B cell (primary cell): ENCODE results near the gene USO1. TPM values are rescaled to one million over a fixed set of nuclear protein-coding genes. Genes with fewer than 3 reads are reported as not detected.

ENCODE experiments used
- ATAC-seq: fragments of 200-7000 bp; cut with Tn5 transposase; one replicate; pipeline ENCODE4 v1.10.0; 2021; ENCODE audit warnings: low read depth, mild to moderate bottlenecking, moderate number of reproducible peaks, moderate library complexity
- CTCF ChIA-PET: fragments of 350-600 bp; sonication (Branson Sonifier 250); formaldehyde crosslinking; loops from one replicate; lab custom pipeline; 2021; ENCODE audit warnings: antibody characterized with exemption, inconsistent platforms; lab: Charles Lee
- POLR2A ChIA-PET: fragments of 350-600 bp; sonication (Branson Sonifier 250); formaldehyde crosslinking; loops from one replicate; lab custom pipeline; 2021; ENCODE audit warnings: antibody characterized with exemption; lab: Charles Lee
- DNase-seq: peaks from one replicate; pipeline ENCODE4 v3.0.0; 2013
- H2AFZ ChIP-seq: 2 replicates; pipeline ENCODE4 v1.6.1; 2012; ENCODE audit warnings: mild to moderate bottlenecking, low read depth, low read length; ENCODE audit not compliant: insufficient read depth, poor library complexity, severe bottlenecking
- H3K27ac ChIP-seq, 2 donors: 1 replicate in 1 of 2; 2 replicates in 1 of 2; pipeline ENCODE4 v1.5.1; 2012 to 2013; ENCODE audit warnings: low read length in 2 of 2, mild to moderate bottlenecking in 2 of 2, moderate library complexity in 1 of 2
- H3K27me3 ChIP-seq, 4 experiments: fragments of 200-600 bp in 1 of 4; sonication (generic) in 1 of 4; replicated peaks in 1 of 4; 1 replicate in 2 of 4; 2 replicates in 2 of 4; pipeline versions ENCODE4 v1.6.1 to v1.7.0; 2013 to 2016; ENCODE audit warnings: low read length in 3 of 4, mild to moderate bottlenecking in 2 of 4, mixed read lengths in 1 of 4, moderate library complexity in 1 of 4; ENCODE audit not compliant: insufficient read depth in 4 of 4, control insufficient read depth in 3 of 4; ENCODE audit errors: control extremely low read depth in 1 of 4
- H3K36me3 ChIP-seq, 2 experiments: replicated peaks in 1 of 2; 1 replicate in 1 of 2; 2 replicates in 1 of 2; pipeline versions ENCODE4 v1.6.1 to v1.7.1; 2013; ENCODE audit warnings: low read length in 1 of 2; ENCODE audit not compliant: insufficient read depth in 2 of 2, control insufficient read depth in 1 of 2; ENCODE audit errors: control extremely low read depth in 1 of 2, extremely low read depth in 1 of 2
- H3K4me1 ChIP-seq, 2 donors: fragments of 200-600 bp in 1 of 2; sonication (generic) in 1 of 2; 1 replicate in 1 of 2; 2 replicates in 1 of 2; pipeline versions ENCODE4 v1.5.1 to v1.6.1; 2013 to 2017; ENCODE audit warnings: low read length in 2 of 2; ENCODE audit not compliant: control insufficient read depth in 2 of 2, insufficient read depth in 2 of 2
- H3K4me2 ChIP-seq: replicated peaks from 2 replicates; pipeline ENCODE3; 2012; ENCODE audit warnings: mild to moderate bottlenecking, low read depth, low read length; ENCODE audit not compliant: poor library complexity, severe bottlenecking
- H3K4me3 ChIP-seq, 5 experiments: fragments of 200-600 bp in 1 of 5; sonication (generic) in 1 of 5; 1 replicate in 3 of 5; 2 replicates in 2 of 5; pipeline versions ENCODE4 v1.5.1 to v1.7.0; 2011 to 2016; ENCODE audit warnings: low read length in 4 of 5, mild to moderate bottlenecking in 4 of 5, low read depth in 2 of 5, control low read depth in 1 of 5, moderate library complexity in 1 of 5; ENCODE audit not compliant: insufficient read depth in 1 of 5; ENCODE audit errors: control extremely low read depth in 1 of 5, extremely low read depth in 1 of 5
- H3K79me2 ChIP-seq: fragments of 200-600 bp; sonication (generic); one replicate; pipeline ENCODE4 v1.6.0; 2016; ENCODE audit warnings: low read length; ENCODE audit not compliant: control insufficient read depth, insufficient read depth
- H3K9ac ChIP-seq: fragments of 200-600 bp; sonication (generic); 2 replicates; pipeline ENCODE4 v1.6.1; 2017; ENCODE audit warnings: mild to moderate bottlenecking, low read length, moderate library complexity
- H3K9me3 ChIP-seq, 3 donors: one replicate each; pipeline versions ENCODE4 v1.6.1 to v1.7.1; 2013; ENCODE audit warnings: low read length in 2 of 3; ENCODE audit not compliant: control insufficient read depth in 2 of 3, insufficient read depth in 1 of 3; ENCODE audit errors: control extremely low read depth in 1 of 3
- H4K20me1 ChIP-seq: 2 replicates; pipeline ENCODE4 v1.6.0; 2012; ENCODE audit warnings: mild to moderate bottlenecking, low read length; ENCODE audit not compliant: insufficient read depth, control insufficient read depth, poor library complexity, severe bottlenecking
- H3K27ac Mint-ChIP-seq: one replicate; pipeline ENCODE4 v1.8.0; 2021; ENCODE audit warnings: mixed read lengths
- H3K27me3 Mint-ChIP-seq: one replicate; pipeline ENCODE4 v1.8.0; 2021; ENCODE audit warnings: mixed read lengths
- H3K4me1 Mint-ChIP-seq: one replicate; pipeline ENCODE4 v1.8.0; 2021; ENCODE audit warnings: mixed read lengths
- H3K4me3 Mint-ChIP-seq: one replicate; pipeline ENCODE4 v1.8.0; 2021; ENCODE audit warnings: mixed read lengths
- H3K9me3 Mint-ChIP-seq: one replicate; pipeline ENCODE4 v1.8.0; 2022; ENCODE audit warnings: mixed read lengths; ENCODE audit not compliant: insufficient read depth
- CTCF ChIP-seq: fragments of 200-600 bp; IDR thresholded peaks from one replicate; pipeline ENCODE4 v1.8.0; 2022; ENCODE audit warnings: antibody characterized with exemption, mild to moderate bottlenecking
- EZH2 ChIP-seq: IDR thresholded peaks from 2 replicates; pipeline ENCODE4 v1.6.1; 2012; ENCODE audit warnings: borderline replicate concordance, low read depth, mild to moderate bottlenecking, moderate library complexity, low read length; ENCODE audit not compliant: insufficient read depth, poor library complexity, severe bottlenecking
- WGBS: methylation state at CpG from one replicate; pipeline ENCODE4 v1.1.5; 2013; ENCODE audit warnings: missing lambda C conversion rate; ENCODE audit not compliant: insufficient coverage; 5-methylcytosine and 5-hydroxymethylcytosine counted together
- intact Hi-C: fragments of 100-400 bp; cut with micrococcal nuclease; formaldehyde crosslinking; loops from one replicate; pipeline ENCODE4 v1.10.0; 2022
- polyA plus RNA-seq: library from polyadenylated mRNA; depleted of rRNA; stranded (reverse); fragments of >200 nt; gene quantifications from 2 replicates; pipeline ENCODE4 v1.2.3, GENCODE V29; 2012
- total RNA-seq, 2 donors: library from RNA; stranded (reverse); fragments of 120-200 nt in 1 of 2; gene quantifications; 1 replicate in 1 of 2; 2 replicates in 1 of 2; pipeline versions ENCODE4 v1.2.3 to v1.2.4, GENCODE V29; 2013 to 2022

USO1 gene
- total and polyA plus RNA-seq, 2 donors (not counting 1 experiment from before 2014, with no cell fraction given): 12.3 to 45.0 TPM

- DNase-seq (no peak), ATAC-seq (no peak)
- ChIA-PET POLR2A (no interaction called here), CTCF (interaction anchor here (1.9 kb wide), 1 partner anchor 10 kb away, joined by 6 read pairs; the partner anchor contains the start of gene USO1)
- Histone ChIP-seq H3K36me3 (no peaks in the 10 kb centered on the region), H3K4me3 (no peak overlapping the region), H3K79me2 (peaks cover 10% of the 10 kb centered on the region), H3K27ac (no peak overlapping the region), H4K20me1 (no peaks in the 10 kb centered on the region), H3K4me1 (peaks cover 7 to 10% of the 10 kb centered on the region in 2 donors), H3K9ac (no peak overlapping the region), H3K9me3 (no peaks in the 10 kb centered on the region), H3K27me3 (no peaks in the 10 kb centered on the region), H3K4me2 (no peak overlapping the region), H2AFZ (no peak overlapping the region)
- Mint-ChIP-seq H3K27me3 (no peaks in the 10 kb centered on the region), H3K4me3 (no peak overlapping the region), H3K9me3 (no peaks in the 10 kb centered on the region), H3K27ac (no peak overlapping the region), H3K4me1 (peaks cover 7% of the 10 kb centered on the region)
- intact Hi-C loops: no loop called here
- 100% methylated on average over 3 of the region's 4 CpGs for WGBS
- no peak for TF ChIP-seq CTCF
- TF ChIP-seq EZH2: no peak
Measured at GRCh38 chr4:75714011-75714410, 10.4 kb upstream of the USO1 start.

- Mint-ChIP-seq H3K4me1 (peaks cover 6% of the 10 kb centered on the region), H3K27ac (no peak overlapping the region), H3K9me3 (no peaks in the 10 kb centered on the region), H3K27me3 (no peaks in the 10 kb centered on the region), H3K4me3 (no peak overlapping the region)
- DNase-seq (no peak), ATAC-seq (no peak)
- ChIA-PET POLR2A (no interaction called here), CTCF (interaction anchor here (0.9 to 1.1 kb wide), 2 partner anchors 9 to 59 kb away, joined by 3 read pairs; partner anchors contain the start of gene USO1)
- intact Hi-C loops: no loop called here
- H4K20me1 ChIP-seq: no peaks in the 10 kb centered on the region
- H3K36me3 ChIP-seq: no peaks in the 10 kb centered on the region
- H3K4me2 ChIP-seq: no peak overlapping the region
- no peaks in the 10 kb centered on the region for H3K9me3 ChIP-seq
- WGBS: no CpG with 5 or more reads among the region's 1 CpG
- H3K27ac ChIP-seq: no peak overlapping the region
- H3K9ac ChIP-seq: no peak overlapping the region
- no peaks in the 10 kb centered on the region for H3K27me3 ChIP-seq
- H2AFZ ChIP-seq: no peak overlapping the region
- H3K4me3 ChIP-seq: no peak overlapping the region
- peaks cover 10% of the 10 kb centered on the region for H3K79me2 ChIP-seq
- H3K4me1 ChIP-seq: peaks cover 5% of the 10 kb centered on the region in 2 donors
- TF ChIP-seq CTCF: no peak
- TF ChIP-seq EZH2: no peak
Measured at GRCh38 chr4:75714704-75715103, 9.7 kb upstream of the USO1 start.
